CD4-positive, alpha-beta T cell treated with Interleukin-10 for 1 hour (primary cell): ENCODE results near the gene RAVER2.
"Not testable (repeated sequence)": the region's sequence is repeated elsewhere in the genome, so short reads cannot be mapped to it uniquely, and the experiment has no call there.

ENCODE experiments used
- DNase-seq: peaks from one replicate; pipeline ENCODE4 v3.0.0-alpha.2; 2020

Gene RAVER2

GRCh38 chr1:64820572-64820971 is 75.7 kb downstream of the RAVER2 start:
- DNase-seq = not testable (repeated sequence)

DNA sequence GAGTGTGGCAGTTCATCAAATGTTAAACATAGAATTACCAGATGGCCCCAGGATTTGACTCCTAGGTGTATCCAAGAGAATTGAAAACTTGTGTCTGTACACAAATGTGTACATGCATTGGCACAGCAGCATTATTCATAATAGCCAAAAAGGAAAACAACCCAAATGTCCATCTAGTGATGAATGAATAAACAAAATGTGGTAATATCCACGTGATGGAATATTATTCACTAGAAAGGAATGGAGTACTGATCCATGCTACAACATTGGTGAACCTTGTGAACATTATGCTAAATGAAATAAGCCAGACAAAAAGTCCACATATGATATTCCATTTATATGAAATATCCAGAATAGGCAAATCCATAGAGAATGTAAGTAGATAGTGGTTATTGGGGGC is 77.7 kb downstream of the RAVER2 start:
- no peak for DNase-seq

DNA sequence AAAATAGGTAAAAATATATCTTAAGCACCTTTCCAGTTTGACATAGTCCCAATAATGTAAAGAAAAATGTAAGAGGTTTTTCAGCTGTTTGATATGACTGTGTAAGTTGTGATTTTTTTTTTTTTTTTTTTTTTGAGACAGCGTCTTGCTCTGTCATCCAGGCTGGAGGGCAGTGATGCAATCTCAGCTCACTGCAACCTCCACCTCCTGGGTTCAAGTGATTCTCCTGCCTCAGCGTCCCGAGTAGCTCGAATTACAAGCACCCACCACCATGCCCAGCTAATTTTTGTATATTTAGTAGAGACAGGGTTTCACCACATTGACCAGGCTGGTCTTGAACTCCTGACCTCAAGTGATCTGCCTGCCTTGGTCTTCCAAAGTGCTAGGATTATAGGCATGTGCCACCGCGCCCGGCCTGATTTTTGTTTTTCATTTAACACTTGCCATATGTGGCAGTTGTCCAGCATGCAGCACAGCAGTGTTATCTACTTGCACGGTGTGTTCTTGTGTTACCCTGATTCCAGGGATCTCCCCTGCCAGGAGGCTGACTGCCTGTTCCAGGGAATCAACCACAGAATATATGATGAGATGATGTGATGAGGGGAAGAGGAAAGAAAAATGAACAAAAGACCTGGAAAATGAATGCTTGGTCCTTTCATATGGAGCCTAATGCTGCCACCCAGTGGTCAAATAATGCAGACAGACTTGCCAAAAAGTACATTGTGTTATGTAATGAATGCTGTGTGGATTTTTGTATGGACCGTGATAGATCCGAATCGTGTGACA is 79.0 kb downstream of the RAVER2 start:
- peak; percentile 76 for DNase-seq

DNA sequence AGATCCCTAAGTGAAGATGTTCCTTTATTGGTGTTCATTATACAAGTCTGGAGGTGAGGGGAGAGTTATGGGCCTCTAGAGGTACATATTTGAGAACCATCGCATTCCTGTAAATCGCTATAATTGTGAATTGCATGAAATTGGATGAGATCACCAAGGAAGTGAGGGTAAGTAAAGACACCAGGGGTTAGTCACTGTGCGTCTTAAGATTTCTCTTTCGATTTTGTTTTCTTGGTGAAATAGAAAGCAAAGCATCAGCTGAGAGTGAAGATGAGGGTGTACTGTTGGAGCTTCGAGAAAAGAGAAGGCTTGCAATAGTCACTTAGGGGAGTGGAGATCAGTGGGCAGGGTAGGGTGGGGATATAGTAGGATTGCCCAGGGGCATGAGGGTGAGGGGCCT is 82.1 kb downstream of the RAVER2 start:
- peak; percentile 61 for DNase-seq

DNA sequence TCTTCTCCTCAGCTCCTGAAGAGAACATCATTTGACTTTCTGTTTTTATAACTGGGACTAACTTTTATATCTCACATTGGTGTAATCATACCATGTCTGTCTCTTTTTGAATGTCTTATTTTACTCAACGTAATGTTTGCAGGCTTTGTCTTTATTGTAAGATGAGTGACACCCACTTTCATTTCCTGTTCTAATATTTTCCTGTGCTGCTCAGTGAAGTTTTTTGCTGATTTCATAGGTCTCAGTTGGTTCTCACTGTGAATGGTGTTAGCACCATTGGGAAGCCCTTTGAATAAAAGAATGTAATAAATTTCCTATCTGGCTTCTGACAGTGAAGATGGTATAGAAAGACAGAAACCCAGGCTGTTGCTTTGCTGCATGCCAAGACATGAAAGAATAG is 84.0 kb downstream of the RAVER2 start:
- DNase-seq = peak; percentile 27

DNA sequence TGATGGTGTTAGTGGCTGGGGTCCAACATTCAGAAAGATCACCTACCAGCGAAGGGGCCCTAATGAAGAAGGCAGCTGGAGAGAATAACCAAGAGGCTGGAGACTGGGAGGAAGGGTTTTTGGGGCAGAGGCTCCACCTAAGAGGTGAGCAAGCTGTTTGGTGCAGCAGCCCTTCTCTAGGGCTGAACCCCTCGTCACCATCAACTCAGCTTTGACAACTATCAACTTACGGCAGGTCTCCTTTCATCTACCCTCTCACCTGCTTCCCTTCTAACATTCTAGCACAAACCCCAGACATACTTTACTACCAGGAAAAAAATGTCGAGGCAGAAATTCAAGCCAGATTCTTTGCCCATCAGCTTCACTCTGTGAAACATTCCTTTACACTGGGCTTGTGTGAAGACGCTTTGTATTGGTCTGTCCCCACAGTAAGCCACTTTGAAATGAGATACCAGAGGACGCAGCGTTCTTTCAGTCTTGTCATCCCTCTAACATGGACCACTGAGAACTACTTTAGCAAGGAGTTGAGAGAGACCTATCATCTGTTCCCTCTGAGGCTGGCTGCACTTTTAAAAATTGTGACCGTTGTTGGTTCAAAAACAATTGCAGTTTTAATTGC is 84.6 kb downstream of the RAVER2 start:
- DNase-seq = no peak

DNA sequence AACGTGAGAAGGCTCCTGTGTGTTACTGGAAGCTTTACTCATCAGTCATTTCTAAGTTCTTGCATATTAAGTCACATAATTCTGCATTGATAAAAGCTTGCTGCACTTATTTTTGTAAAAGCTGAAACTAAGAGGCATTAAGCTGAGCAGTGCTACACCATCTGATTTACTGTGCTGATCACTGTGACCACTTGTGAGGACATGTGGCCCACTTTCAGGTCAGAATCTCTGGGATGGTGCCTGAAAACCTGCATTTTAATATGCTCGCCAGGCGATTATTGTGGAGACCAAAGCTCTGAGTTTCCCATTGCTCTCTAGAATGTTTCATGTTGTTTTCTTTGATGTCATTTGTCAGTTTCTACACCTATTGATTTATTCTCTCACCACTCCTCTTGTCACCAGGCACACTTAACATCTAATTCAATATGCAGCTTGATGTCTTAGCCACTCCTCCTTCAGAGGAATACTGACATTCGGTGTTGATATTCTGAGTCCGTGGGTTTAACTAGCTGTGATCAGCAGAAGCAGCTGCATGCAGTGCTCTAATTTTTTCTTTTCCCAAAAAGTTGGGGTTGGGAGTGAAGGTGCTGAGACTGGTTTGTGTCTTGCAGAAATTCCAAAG is 85.3 kb downstream of the RAVER2 start:
- no peak for DNase-seq

- DNase-seq = no peak
Measured at GRCh38 chr1:64834734-64835133, 89.9 kb downstream of the RAVER2 start.

DNA sequence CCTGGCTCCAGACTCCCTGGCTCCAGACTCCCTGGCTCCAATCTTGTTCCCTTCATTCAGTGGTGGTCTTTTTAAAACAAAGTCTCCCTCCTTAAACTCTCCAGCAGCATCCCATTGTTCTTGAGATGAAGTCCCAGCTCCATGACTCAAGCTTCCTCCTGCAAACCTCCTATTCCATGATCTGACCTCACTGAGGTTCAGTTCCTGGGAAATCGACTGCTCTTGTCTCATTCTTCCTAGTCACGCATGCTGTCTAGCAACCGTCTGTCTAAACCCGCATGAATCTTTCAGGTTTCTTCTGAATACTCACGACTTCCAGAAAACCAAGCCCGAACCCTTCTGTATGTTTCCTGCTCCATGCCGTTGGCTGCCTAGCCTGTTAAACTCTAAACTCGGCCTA is 91.9 kb downstream of the RAVER2 start:
- DNase-seq = no peak

DNA sequence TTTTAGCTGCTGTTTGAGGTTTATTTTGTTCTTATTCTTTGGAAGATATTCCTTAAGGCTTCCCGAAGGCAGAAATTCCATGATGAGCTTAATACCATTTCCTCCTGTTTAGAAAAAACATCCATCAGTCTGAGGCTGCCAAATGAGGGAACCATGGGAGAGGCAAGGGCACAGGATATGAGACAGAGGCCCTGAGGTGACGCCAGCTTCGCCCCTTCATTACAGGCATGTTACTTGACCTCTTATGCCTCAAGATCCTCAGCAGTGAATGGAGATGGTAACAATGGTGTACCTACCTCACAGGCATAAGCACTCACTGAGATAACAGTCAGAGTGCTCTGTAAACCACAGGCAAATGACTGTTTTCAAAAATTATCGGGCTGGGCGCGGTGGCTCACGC is 93.6 kb downstream of the RAVER2 start:
- no peak for DNase-seq

DNA sequence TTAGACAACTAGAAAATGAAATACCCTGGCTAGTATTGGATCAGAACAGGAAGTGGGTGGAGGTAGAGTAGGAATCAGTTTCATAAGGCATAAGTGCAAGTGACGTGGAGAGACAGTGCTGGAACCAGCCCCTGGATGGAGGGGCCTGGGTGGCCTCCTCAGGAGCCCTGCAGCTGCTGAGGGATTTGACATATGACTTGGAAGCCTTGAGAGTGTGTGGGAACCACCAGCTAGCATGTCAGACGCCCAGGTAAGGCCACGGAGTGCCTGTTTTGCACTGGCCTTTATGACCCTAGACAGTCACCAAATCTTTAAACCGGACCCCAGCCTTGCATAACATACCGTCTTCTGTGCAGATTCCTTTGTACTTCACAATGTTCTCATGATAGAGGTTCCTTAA is 94.4 kb downstream of the RAVER2 start:
- DNase-seq = no peak

- DNase-seq = no peak
Measured at GRCh38 chr1:64839732-64840405, 95.0 kb downstream of the RAVER2 start.

GRCh38 chr1:64841330-64842065 is 96.6 kb downstream of the RAVER2 start:
- DNase-seq = no peak

DNA sequence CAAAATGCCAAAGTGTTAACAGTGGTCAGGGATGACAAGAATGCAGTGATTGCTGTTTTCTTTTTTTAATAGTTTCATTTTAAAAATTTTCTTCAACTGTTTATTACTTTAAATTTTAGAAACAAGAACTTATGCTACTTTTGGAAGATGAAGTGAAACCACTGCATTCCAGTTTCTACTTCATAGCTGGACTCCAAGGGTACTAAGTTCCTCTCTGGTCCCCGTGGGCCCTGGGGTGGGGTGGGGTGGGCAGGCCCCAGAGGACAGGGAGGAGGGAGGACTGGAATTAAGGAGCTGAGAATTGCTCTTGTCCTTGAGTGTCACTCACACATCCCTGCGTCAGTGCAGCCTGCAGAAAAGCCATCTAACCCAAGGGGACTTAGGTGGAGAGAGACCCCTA is 97.3 kb downstream of the RAVER2 start:
- no peak for DNase-seq

DNA sequence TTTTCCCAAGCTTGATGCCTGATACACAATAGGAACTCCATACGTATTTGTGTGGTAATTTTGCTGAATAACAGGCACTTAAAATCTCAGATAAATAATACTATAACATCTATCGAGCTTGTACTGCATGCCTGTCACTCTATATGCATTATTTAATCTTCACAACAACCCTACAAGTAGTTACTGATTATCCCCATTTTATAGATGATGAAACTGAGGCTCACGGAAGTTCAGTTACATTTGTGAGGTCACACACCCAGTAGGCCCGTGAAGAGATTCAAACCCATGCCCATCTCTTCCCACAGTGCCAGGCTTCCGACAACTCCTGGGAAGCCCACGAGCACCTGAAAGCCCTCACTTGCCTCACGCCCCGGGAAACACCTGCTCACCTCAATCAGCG is 98.8 kb downstream of the RAVER2 start:
- no peak for DNase-seq

GRCh38 chr1:64844175-64844574 is 99.3 kb downstream of the RAVER2 start:
- DNase-seq = no peak

GRCh38 chr1:64844609-64845008 is 99.7 kb downstream of the RAVER2 start:
- no peak for DNase-seq

DNA sequence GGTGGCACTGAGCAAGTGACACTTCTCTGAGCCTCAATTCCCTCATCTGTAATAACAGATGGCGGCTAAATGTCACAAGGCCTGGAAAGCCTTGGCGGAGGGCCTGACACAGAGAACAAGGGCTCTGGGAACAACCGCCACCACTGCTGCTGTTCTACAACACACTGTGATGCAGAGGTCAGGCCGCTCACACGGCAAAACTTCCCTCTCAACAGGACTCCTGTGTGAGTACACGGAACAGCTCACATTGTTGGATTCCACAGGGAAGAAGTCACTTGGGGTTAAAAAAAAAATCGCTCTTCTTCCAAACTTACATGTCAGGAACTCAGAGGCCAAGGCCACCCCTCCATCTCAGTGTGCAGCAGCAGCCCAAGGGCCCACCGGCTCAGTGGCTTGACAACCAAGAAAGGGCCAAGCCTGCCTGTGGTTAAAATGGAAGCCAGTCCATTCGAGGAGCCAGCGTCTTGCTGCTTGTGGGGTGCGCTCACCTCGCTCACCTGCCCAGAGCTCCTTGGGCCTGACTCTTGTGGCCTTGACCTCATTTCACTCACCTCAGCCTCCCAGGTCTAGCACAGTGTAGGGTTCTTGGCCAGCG is 101.1 kb downstream of the RAVER2 start:
- no peak for DNase-seq

- DNase-seq = no peak
Measured at GRCh38 chr1:64846573-64847430, 101.9 kb downstream of the RAVER2 start.

DNA sequence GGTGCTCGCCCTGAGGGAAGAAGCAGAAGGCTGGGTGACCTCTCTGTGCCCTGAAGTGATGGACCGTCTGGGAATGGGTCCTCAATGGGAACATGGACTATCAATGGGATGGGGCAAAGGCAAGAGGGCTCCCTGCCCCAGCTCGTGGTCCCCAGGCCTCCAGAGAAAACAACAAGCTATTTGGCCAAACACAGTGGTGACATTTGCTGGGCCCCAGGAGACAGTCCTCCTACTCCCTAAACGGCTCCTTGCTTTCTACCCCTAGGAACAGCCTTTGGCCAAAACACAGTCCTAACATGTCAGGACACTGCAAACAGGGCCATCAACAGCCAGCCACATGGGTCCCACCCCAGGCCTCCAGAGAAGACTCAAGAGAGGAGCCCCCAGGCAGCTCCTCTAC is 102.8 kb downstream of the RAVER2 start:
- DNase-seq = no peak

DNA sequence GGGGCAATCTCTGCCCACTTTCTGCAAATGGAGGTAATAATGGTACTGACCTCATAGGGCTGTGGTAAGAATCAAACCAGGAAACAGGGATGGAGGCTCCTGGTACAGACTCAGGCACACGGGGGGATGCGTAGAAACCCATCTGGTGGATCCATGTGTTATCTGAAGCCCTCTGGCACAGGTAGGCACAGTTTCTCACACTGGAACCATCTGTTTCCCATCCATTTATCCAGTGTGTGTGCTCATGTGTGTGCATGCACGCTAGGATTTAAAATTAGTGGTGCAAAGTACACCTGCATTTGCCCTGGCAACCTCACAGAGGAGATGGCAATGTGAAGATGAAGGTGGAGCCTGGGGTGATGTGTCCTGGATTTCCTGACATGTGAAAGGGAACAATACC is 103.3 kb downstream of the RAVER2 start:
- DNase-seq = no peak

GRCh38 chr1:64848803-64849202 is 103.9 kb downstream of the RAVER2 start:
- no peak for DNase-seq
